Esophagus muscularis mucosa (tissue), 4 donors: ENCODE results near the gene FUT4. TPM values are rescaled to one million over a fixed set of nuclear protein-coding genes. Genes with fewer than 3 reads are reported as not detected.
A peak's percentile ranks its signal among the peaks of the same experiment; 100 is the strongest.
"Not testable (repeated sequence)": the region's sequence is repeated elsewhere in the genome, so short reads cannot be mapped to it uniquely, and the experiment has no call there.

Experiments
- DNase-seq: peaks from one replicate; pipeline ENCODE4 v3.0.0-alpha.2; 2017; ENCODE audit errors: extremely low spot score
- H3K27ac ChIP-seq, 4 donors: fragments of 200-600 bp; sonication (generic); replicated peaks in 1 of 4; 1 replicate in 3 of 4; 2 replicates in 1 of 4; pipeline ENCODE4 v1.5.1; 2016 to 2019; ENCODE audit warnings: mild to moderate bottlenecking in 1 of 4
- H3K27me3 ChIP-seq, 4 donors: fragments of 200-600 bp; sonication (generic); one replicate each; pipeline versions ENCODE4 v1.5.1 to v1.6.0; 2016 to 2019
- H3K36me3 ChIP-seq, 4 donors: fragments of 200-600 bp; sonication (generic); one replicate each; pipeline ENCODE4 v1.5.1; 2016 to 2019
- H3K4me1 ChIP-seq, 4 donors: fragments of 200-600 bp; sonication (generic); one replicate each; pipeline ENCODE4 v1.5.1; 2016 to 2019
- H3K4me3 ChIP-seq, 4 donors: fragments of 200-600 bp; sonication (generic); 1 replicate in 2 of 4; 2 replicates in 2 of 4; pipeline ENCODE4 v1.5.1; 2016 to 2019; ENCODE audit warnings: mild to moderate bottlenecking in 4 of 4, moderate library complexity in 1 of 4
- H3K9me3 ChIP-seq, 4 donors: fragments of 200-600 bp; sonication (generic); 1 replicate in 3 of 4; 2 replicates in 1 of 4; pipeline ENCODE4 v1.5.1; 2016 to 2019
- CTCF ChIP-seq, 3 experiments: fragments of 200-600 bp in 2 of 3; fragments of 450-650 bp in 1 of 3; sonication (generic) in 2 of 3; IDR thresholded peaks; one replicate each; pipeline ENCODE4 v1.5.1; 2017 to 2019; ENCODE audit warnings: antibody characterized with exemption in 3 of 3, mild to moderate bottlenecking in 2 of 3, moderate library complexity in 1 of 3
- EP300 ChIP-seq: sonication (generic); formaldehyde crosslinking; IDR thresholded peaks from one replicate; pipeline ENCODE4 v1.6.1; 2017; ENCODE audit warnings: antibody characterized with exemption
- POLR2A ChIP-seq: fragments of 450-650 bp; IDR thresholded peaks from one replicate; pipeline ENCODE4 v1.6.1; 2017; ENCODE audit warnings: antibody characterized with exemption, moderate library complexity, mild to moderate bottlenecking, low read depth
- POLR2AphosphoS5 ChIP-seq, 2 donors: sonication (generic); formaldehyde crosslinking; IDR thresholded peaks; one replicate each; pipeline ENCODE4 v1.6.1; 2017; ENCODE audit warnings: antibody characterized with exemption in 2 of 2
- WGBS: methylation state at CpG from one replicate; pipeline ENCODE4 v1.1.5; 2018; 5-methylcytosine and 5-hydroxymethylcytosine counted together
- intact Hi-C: fragments of 100-400 bp; cut with DNase I; formaldehyde crosslinking; loops from one replicate; pipeline ENCODE4 v1.15.1; 2023
- total RNA-seq, 4 donors: library from RNA; depleted of rRNA; stranded (reverse); fragments of >200 nt; gene quantifications; one replicate each; pipeline versions ENCODE4 v1.1.0 to v1.2.1, GENCODE V29; 2016

FUT4 gene
- total RNA-seq, 4 donors from 2014 or later: 5.5 to 8.8 (median 7.2) TPM

GRCh38 chr11:94504689-94505293, 38.9 kb upstream of the FUT4 start:
- intact Hi-C loops: loop anchor here (5.0 kb wide), 1 partner anchor 607 kb away; no protein-coding TSS in a partner anchor
- peaks cover 0 to 29% (median 11%) of the 10 kb centered on the region in 4 donors for H3K36me3 ChIP-seq
- H3K27ac ChIP-seq: no peak overlapping the region
- TF ChIP-seq POLR2AphosphoS5 (IDR thresholded peaks at IDR 0.05): no peak
- no peak for TF ChIP-seq POLR2A
- peak; percentile 54 to 77 (median 60) for TF ChIP-seq CTCF (IDR thresholded peaks at IDR 0.05)
- no peaks in the 10 kb centered on the region for H3K9me3 ChIP-seq
- H3K4me3 ChIP-seq: no peak overlapping the region
- 16% methylated on average over 3 of the region's 3 CpGs for WGBS
- no peak for DNase-seq
- no peaks in the 10 kb centered on the region for H3K27me3 ChIP-seq
- no peaks in the 10 kb centered on the region for H3K4me1 ChIP-seq

- H3K27ac ChIP-seq, H3K27me3 ChIP-seq, intact Hi-C loops, H3K4me3 ChIP-seq, H3K4me1 ChIP-seq, H3K9me3 ChIP-seq, DNase-seq: not testable (repeated sequence)
- H3K36me3 ChIP-seq: peaks cover 0 to 12% (median under 1%) of the 10 kb centered on the region in 4 donors
- 86% methylated on average over 5 of the region's 5 CpGs for WGBS
These were observed 37.2 kb upstream of the FUT4 start for GRCh38 chr11:94506513-94506912.

- no peak for TF ChIP-seq POLR2A
- TF ChIP-seq EP300: no peak
- TF ChIP-seq CTCF (IDR thresholded peaks at IDR 0.05): no peak
- no peak for TF ChIP-seq POLR2AphosphoS5 (IDR thresholded peaks at IDR 0.05)
- Histone ChIP-seq H3K4me3 (no peak overlapping the region), H3K4me1 (peaks cover 6 to 8% (median 7%) of the 10 kb centered on the region in 4 donors), H3K36me3 (peaks cover 0 to 3% (median 0%) of the 10 kb centered on the region in 4 donors), H3K9me3 (no peaks in the 10 kb centered on the region), H3K27ac (no peak overlapping the region), H3K27me3 (no peaks in the 10 kb centered on the region)
- intact Hi-C loops: no loop called here
- DNase-seq: no peak
- 70% methylated on average over 4 of the region's 4 CpGs for WGBS
These were observed 36.2 kb upstream of the FUT4 start for GRCh38 chr11:94507485-94507884.

- WGBS: 31% methylated on average over 27 of the region's 53 CpGs
- no peak for DNase-seq
These were observed 31.6 kb upstream of the FUT4 start, which contains the start of gene C11orf97 for GRCh38 chr11:94511932-94512781. C11orf97 (plus strand) TSS chr11:94512461; CDS start chr11:94512529, 68 bp downstream.

GRCh38 chr11:94513091-94513490, 30.6 kb upstream of the FUT4 start:
- Histone ChIP-seq H3K4me1 (peaks cover 7 to 13% (median 11%) of the 10 kb centered on the region in 4 donors), H3K27ac (no peak overlapping the region), H3K36me3 (no peaks in the 10 kb centered on the region), H3K9me3 (no peaks in the 10 kb centered on the region), H3K27me3 (no peaks in the 10 kb centered on the region), H3K4me3 (peak overlapping the region in 1 of 4 donors; percentile 59)
- intact Hi-C loops: no loop called here
- no peak for DNase-seq
- 64% methylated on average over 2 of the region's 2 CpGs for WGBS
- TF ChIP-seq POLR2A: no peak
- no peak for TF ChIP-seq POLR2AphosphoS5 (IDR thresholded peaks at IDR 0.05)
- no peak for TF ChIP-seq CTCF (IDR thresholded peaks at IDR 0.05)
- no peak for TF ChIP-seq EP300

More at GRCh38 chr11:94511932-94512781, 31.6 kb upstream of the FUT4 start, which contains the start of gene C11orf97:
- H3K4me3 ChIP-seq: peak within 1 kb of the TSS; percentile 57 to 66 (median 58)
- no peak for TF ChIP-seq POLR2AphosphoS5 (IDR thresholded peaks at IDR 0.05)
- peaks cover 7 to 13% (median 11%) of the 10 kb centered on the region in 4 donors for H3K4me1 ChIP-seq
- no peaks in the 10 kb centered on the region for H3K9me3 ChIP-seq
- intact Hi-C loops: no loop called here
- no peak within 1 kb of the TSS for H3K27ac ChIP-seq
- no peaks in the 10 kb centered on the region for H3K36me3 ChIP-seq
- no peaks in the 10 kb centered on the region for H3K27me3 ChIP-seq
